HepG2 (cell line): ENCODE results near the gene CAPZA2. TPM values are rescaled to one million over a fixed set of nuclear protein-coding genes. Genes with fewer than 3 reads are reported as not detected.
"Not testable (repeated sequence)": the region's sequence is repeated elsewhere in the genome, so short reads cannot be mapped to it uniquely, and the experiment has no call there.

Source experiments
- ATAC-seq: fragments of 200-7000 bp; cut with Tn5 transposase; 3 replicates; pipeline ENCODE4 v1.9.1; 2020; ENCODE audit warnings: mild to moderate bottlenecking, moderate library complexity
- BruUV-seq: library from RNA; stranded (reverse); fragments of 400-500 nt; replicated peaks from 2 replicates; lab custom pipeline; 2021; lab: Mats Ljungman, UMichigan
- CTCF ChIA-PET: fragments of 300-600 bp; formaldehyde crosslinking; extraction: SDS; loops from one replicate; lab custom pipeline; 2021; ENCODE audit warnings: low total read pairs, inconsistent platforms, low intra/inter-chr PET ratio; lab: Yijun Ruan, JAX
- POLR2A ChIA-PET: fragments of 350-600 bp; sonication (Branson Sonifier 250); formaldehyde crosslinking; loops from one replicate; lab custom pipeline; 2020; ENCODE audit warnings: antibody characterized with exemption, inconsistent platforms; lab: Yijun Ruan, JAX
- DNase-seq: peaks from one replicate; pipeline ENCODE4 v3.0.0-alpha.2; 2015; ENCODE audit warnings: low spot score
- FAIRE-seq: peaks from 3 replicates; lab custom pipeline; 2011; peaks lifted over from hg19 to GRCh38; lab: Jason Lieb, UNC
- H2AFZ ChIP-seq: one replicate; pipeline ENCODE4 v1.6.1; 2011; ENCODE audit warnings: low read length, inconsistent platforms
- H3K27ac ChIP-seq: fragments of 300-600 bp; 3 replicates; pipeline ENCODE4 v1.8.0; 2011; ENCODE audit warnings: mixed run types, mild to moderate bottlenecking, mixed read lengths, low read length, inconsistent platforms; ENCODE audit not compliant: insufficient read depth; ENCODE audit errors: extremely low read length
- H3K27me3 ChIP-seq, 2 experiments: fragments of 200-600 bp in 1 of 2; 2 replicates in 1 of 2; 3 replicates in 1 of 2; pipeline versions ENCODE4 v1.6.0 to v1.8.0; 2011; ENCODE audit warnings: low read length in 2 of 2, mild to moderate bottlenecking in 2 of 2, moderate library complexity in 2 of 2, inconsistent platforms in 1 of 2; ENCODE audit not compliant: insufficient read depth in 2 of 2, control insufficient read depth in 1 of 2
- H3K36me3 ChIP-seq, 2 experiments: fragments of 200-600 bp in 1 of 2; replicated peaks in 1 of 2; 2 replicates in 1 of 2; 3 replicates in 1 of 2; pipeline versions ENCODE4 v1.5.1 to v1.8.0; 2011; ENCODE audit warnings: low read length in 2 of 2, inconsistent platforms in 1 of 2; ENCODE audit not compliant: insufficient read depth in 2 of 2, control insufficient read depth in 1 of 2
- H3K4me1 ChIP-seq: 2 replicates; pipeline ENCODE4 v1.5.1; 2012; ENCODE audit warnings: low read length, inconsistent platforms; ENCODE audit not compliant: insufficient read depth
- H3K4me2 ChIP-seq: 2 replicates; pipeline ENCODE4 v1.6.0; 2011; ENCODE audit warnings: low read depth, low read length, inconsistent platforms
- H3K4me3 ChIP-seq, 3 experiments: fragments of 200-600 bp in 1 of 3; sonication (generic), shearing (Covaris generic) in 1 of 3; replicated peaks in 1 of 3; 2 replicates each; pipeline ENCODE4 v1.5.1; 2011 to 2016; ENCODE audit warnings: low read length in 3 of 3, inconsistent platforms in 2 of 3, low read depth in 2 of 3, mild to moderate bottlenecking in 2 of 3, control low read depth in 1 of 3, mixed read lengths in 1 of 3; ENCODE audit not compliant: insufficient read depth in 1 of 3
- H3K79me2 ChIP-seq: one replicate; pipeline ENCODE4 v1.6.1; 2011; ENCODE audit warnings: low read length, inconsistent platforms; ENCODE audit not compliant: insufficient read depth
- H3K9ac ChIP-seq: 2 replicates; pipeline ENCODE4 v1.6.0; 2011; ENCODE audit warnings: mild to moderate bottlenecking, low read depth, low read length, inconsistent platforms; ENCODE audit not compliant: insufficient read depth
- H3K9me3 ChIP-seq: 2 replicates; pipeline ENCODE4 v1.5.1; 2012; ENCODE audit warnings: mild to moderate bottlenecking, low read length
- H4K20me1 ChIP-seq: 2 replicates; pipeline ENCODE4 v1.6.0; 2011; ENCODE audit warnings: inconsistent platforms, mild to moderate bottlenecking, low read length, moderate library complexity; ENCODE audit not compliant: insufficient read depth
- HMG20A ChIP-seq: IDR thresholded peaks from 2 replicates; pipeline ENCODE4 v1.6.1; 2016; ENCODE audit warnings: borderline replicate concordance
- NFKBIZ ChIP-seq: IDR thresholded peaks from 2 replicates; pipeline ENCODE4 v1.6.1; 2018; ENCODE audit warnings: missing genetic modification reagents, missing compliant biosample characterization
- SRSF9 ChIP-seq: fragments of 200-400 bp; formaldehyde crosslinking; IDR thresholded peaks from 2 replicates; pipeline ENCODE4 v1.6.1; 2018; ENCODE audit warnings: borderline replicate concordance, mild to moderate bottlenecking, low read depth, low read length; ENCODE audit not compliant: insufficient read depth, poor library complexity, severe bottlenecking
- ZFP1 ChIP-seq: IDR thresholded peaks from 2 replicates; pipeline ENCODE4 v1.6.1; 2016
- whole genome bisulfite sequencing: methylation state at CpG from one replicate; pipeline ENCODE4 v1.1.6; 2017; ENCODE audit warnings: low lambda C conversion rate; 5-methylcytosine and 5-hydroxymethylcytosine counted together
- in situ Hi-C: cut with HindIII; loops from 2 replicates; pipeline ENCODE4 v1.10.0; 2017; ENCODE audit warnings: low pct_unique_long_range_greater_than_20kb; ENCODE audit not compliant: extremely low pct_ligation_motif_present
- intact Hi-C: fragments of 100-400 bp; cut with micrococcal nuclease; formaldehyde crosslinking; loops from one replicate; pipeline ENCODE4 v1.10.0; 2022; ENCODE audit not compliant: unreplicated experiment
- polyA plus RNA-seq, 8 experiments: library from polyadenylated mRNA; depleted of rRNA in 3 of 8; stranded (reverse) in 7 of 8; unstranded in 1 of 8; fragments of >200 nt; fragmentation: Illumina TruSeq in 4 of 8; extraction: Trizol in 4 of 8; gene quantifications; 2 replicates each; pipeline versions ENCODE4 v1.2.1 to v1.2.3, GENCODE V29; 2011 to 2016; ENCODE audit warnings: low read depth in 4 of 8, missing spikeins in 1 of 8, mixed read lengths in 1 of 8; ENCODE audit not compliant: insufficient read depth in 1 of 8
- total RNA-seq, 5 experiments: library from RNA; depleted of rRNA; stranded (reverse); fragments of >200 nt; fragmentation: Illumina TruSeq; extraction: Trizol; gene quantifications; 2 replicates each; pipeline ENCODE4 v1.2.3, GENCODE V29; 2016; ENCODE audit warnings: low read depth in 1 of 5

The CAPZA2 gene
- total and polyA plus RNA-seq, 2 of the 13 experiments (the other 11 are each of a cell fraction or from before 2014, with no cell fraction given): 38.4 to 199 TPM

- H3K4me3 ChIP-seq: peak overlapping the region in 1 of 3 experiments; percentile 25; a peak in 1 of 6 replicates
- in situ Hi-C loops: no loop called here
- H3K27ac ChIP-seq: no peak overlapping the region
- peaks cover 31% of the 10 kb centered on the region for H3K4me1 ChIP-seq
- DNase-seq (no peak), FAIRE-seq (no peak), ATAC-seq (peak; percentile 7; the same call in 1 of the 3 replicates)
- peak overlapping the region; percentile 42 for H3K4me2 ChIP-seq
- 54% methylated on average over 2 of the region's 2 CpGs for WGBS
- peaks cover 72% of the 10 kb centered on the region for H3K79me2 ChIP-seq
- intact Hi-C loops: no loop called here
- H3K27me3 ChIP-seq: no peaks in the 10 kb centered on the region; a peak in 1 of 5 replicates
- TF ChIP-seq ZFP1 (CRISPR knock-in tag) (no peak), HMG20A (CRISPR knock-in tag) (no peak), SRSF9 (no peak), NFKBIZ (no peak)
- POLR2A ChIA-PET: interaction anchor here (0.7 kb wide), 1 partner anchor 29 kb away, joined by 4 read pairs; no protein-coding TSS in a partner anchor
- H3K9ac ChIP-seq: no peak overlapping the region
- no TSS peak for BruUV-seq
- H3K36me3 ChIP-seq: no peaks in the 10 kb centered on the region
- H3K9me3 ChIP-seq: no peaks in the 10 kb centered on the region
- no peak overlapping the region for H2AFZ ChIP-seq
- no peaks in the 10 kb centered on the region for H4K20me1 ChIP-seq
- CTCF ChIA-PET: no interaction called here
Measured at GRCh38 chr7:116957874-116958273, 95.5 kb downstream of the CAPZA2 start.

DNA sequence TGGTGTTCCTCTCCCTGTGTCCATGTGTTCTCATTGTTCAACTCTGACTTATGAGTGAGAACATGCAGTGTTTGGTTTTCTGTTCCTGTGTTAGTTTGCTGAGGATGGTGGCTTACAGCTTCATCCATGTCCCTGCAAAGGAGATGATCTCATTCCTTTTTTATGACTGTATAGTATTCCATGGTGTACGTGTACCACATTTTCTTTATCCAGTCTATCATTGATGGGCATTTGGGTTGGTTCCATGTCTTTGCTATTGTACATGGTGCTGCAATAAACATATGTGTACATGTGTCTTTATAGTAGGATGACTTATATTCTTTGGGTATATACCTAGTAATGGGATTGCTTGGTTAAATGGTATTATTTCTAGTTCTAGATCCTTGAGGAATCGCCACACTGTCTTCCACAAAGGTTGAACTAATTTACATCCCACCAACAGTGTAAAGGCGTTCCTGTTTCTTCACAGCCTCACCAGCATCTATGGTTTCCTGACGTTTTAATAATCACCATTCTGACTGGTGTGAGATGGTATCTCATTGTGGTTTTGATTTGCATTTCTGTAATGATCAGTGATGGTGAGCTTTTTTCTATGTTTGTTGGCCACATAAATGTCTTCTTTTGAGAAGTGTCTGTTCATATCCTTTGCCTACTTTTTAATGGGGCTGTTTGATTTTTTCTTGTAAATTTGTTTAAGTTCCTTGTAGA, 99.7 kb downstream of the CAPZA2 start:
- H3K9me3 ChIP-seq, H3K4me3 ChIP-seq, BruUV-seq, H2AFZ ChIP-seq, FAIRE-seq, in situ Hi-C loops, ATAC-seq, intact Hi-C loops, POLR2A ChIA-PET, H3K27me3 ChIP-seq, H3K36me3 ChIP-seq, H3K27ac ChIP-seq, H3K9ac ChIP-seq, CTCF ChIA-PET, H3K4me2 ChIP-seq, DNase-seq, H4K20me1 ChIP-seq: not testable (repeated sequence)
- H3K4me1 ChIP-seq: peaks cover 11% of the 10 kb centered on the region
- 93% methylated on average over 4 of the region's 4 CpGs for WGBS
- H3K79me2 ChIP-seq: peaks cover 60% of the 10 kb centered on the region
